Astrocyte (in vitro differentiated cells and primary cell): Measurements from ENCODE around the gene SREBF1.

Experiments used
- EZH2 ChIP-seq: IDR thresholded peaks from 2 replicates; pipeline ENCODE4 v1.6.1; 2012; ENCODE audit warnings: mild to moderate bottlenecking, low read length, inconsistent platforms; ENCODE audit not compliant: insufficient read depth
- TF ChIP-seq, protein P1 (sequence below): IDR thresholded peaks from 2 replicates; pipeline ENCODE4 v1.5.1; 2011; ENCODE audit warnings: low read depth, mild to moderate bottlenecking, inconsistent platforms, low read length, moderate library complexity; ENCODE audit not compliant: insufficient read depth

DNA sequence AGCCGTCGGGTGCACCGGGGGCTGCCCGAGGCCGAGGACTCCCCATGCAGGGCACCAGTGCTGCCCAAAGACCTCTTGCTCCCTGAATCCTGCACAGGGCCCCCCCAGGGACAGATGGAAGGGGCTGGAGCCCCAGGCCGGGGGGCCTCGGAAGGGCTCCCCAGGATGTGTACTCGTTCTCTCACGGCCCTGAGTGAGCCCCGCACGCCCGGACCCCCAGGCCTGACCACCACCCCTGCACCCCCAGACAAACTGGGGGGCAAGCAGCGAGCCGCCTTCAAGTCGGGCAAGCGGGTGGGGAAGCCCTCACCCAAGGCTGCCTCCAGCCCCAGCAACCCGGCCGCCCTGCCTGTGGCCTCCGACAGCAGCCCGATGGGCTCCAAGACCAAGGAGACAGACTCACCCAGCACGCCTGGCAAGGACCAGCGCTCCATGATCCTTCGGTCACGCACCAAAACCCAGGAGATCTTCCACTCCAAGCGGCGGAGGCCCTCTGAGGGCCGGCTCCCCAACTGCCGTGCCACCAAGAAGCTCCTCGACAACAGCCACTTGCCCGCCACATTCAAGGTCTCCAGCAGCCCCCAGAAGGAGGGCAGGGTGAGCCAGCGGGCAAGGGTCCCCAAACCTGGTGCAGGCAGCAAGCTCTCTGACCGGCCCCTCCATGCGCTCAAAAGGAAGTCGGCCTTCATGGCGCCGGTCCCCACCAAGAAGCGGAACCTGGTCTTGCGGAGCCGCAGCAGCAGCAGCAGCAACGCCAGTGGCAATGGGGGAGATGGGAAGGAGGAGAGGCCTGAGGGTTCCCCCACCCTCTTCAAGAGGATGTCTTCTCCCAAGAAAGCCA is 40.6 kb downstream of the SREBF1 start:
- TF ChIP-seq, protein P1, sequence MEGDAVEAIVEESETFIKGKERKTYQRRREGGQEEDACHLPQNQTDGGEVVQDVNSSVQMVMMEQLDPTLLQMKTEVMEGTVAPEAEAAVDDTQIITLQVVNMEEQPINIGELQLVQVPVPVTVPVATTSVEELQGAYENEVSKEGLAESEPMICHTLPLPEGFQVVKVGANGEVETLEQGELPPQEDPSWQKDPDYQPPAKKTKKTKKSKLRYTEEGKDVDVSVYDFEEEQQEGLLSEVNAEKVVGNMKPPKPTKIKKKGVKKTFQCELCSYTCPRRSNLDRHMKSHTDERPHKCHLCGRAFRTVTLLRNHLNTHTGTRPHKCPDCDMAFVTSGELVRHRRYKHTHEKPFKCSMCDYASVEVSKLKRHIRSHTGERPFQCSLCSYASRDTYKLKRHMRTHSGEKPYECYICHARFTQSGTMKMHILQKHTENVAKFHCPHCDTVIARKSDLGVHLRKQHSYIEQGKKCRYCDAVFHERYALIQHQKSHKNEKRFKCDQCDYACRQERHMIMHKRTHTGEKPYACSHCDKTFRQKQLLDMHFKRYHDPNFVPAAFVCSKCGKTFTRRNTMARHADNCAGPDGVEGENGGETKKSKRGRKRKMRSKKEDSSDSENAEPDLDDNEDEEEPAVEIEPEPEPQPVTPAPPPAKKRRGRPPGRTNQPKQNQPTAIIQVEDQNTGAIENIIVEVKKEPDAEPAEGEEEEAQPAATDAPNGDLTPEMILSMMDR, result no peak
- no peak for TF ChIP-seq EZH2
